ENCODE measurements around the gene FAM163B.

Gene FAM163B

GRCh38 chr9:133641396-133641655 lies 32.1 kb upstream of the FAM163B start:
- Histone ChIP-seq H3K36me3 (ENCODE audit: control insufficient read depth, low read length) (no peaks in the 10 kb centered on the region), H3K27ac (ENCODE audit: low read depth, low read length) (no peak overlapping the region), H3K9me2 (replicated peaks; ENCODE audit: control insufficient read depth, low read length) (no peaks in the 10 kb centered on the region), H3K4me3 (ENCODE audit: low read length) (no peak overlapping the region), H4K20me1 (ENCODE audit: control insufficient read depth, insufficient read depth, low read depth, low read length) (0 out of 2 replicates have a peak, but pooled peaks cover 3% of the 10 kb centered on the region), H3K27me3 (ENCODE audit: control insufficient read depth, low read length) (peaks cover 6% of the 10 kb centered on the region; the same call in 1 of the 2 replicates), H3K4me2 (ENCODE audit: low read length) (no peak overlapping the region), H3K4me1 (ENCODE audit: control insufficient read depth, low read length) (no peaks in the 10 kb centered on the region), H3F3A (ENCODE audit: control insufficient read depth, insufficient read depth) (no peaks in the 10 kb centered on the region), H3K79me2 (ENCODE audit: control insufficient read depth, low read length) (no peaks in the 10 kb centered on the region), H3K9me3 (ENCODE audit: control insufficient read depth, insufficient read depth, low read length) (no peaks in the 10 kb centered on the region)
- TF ChIP-seq EZH2phosphoT487 (IDR thresholded peaks at IDR 0.05; ENCODE audit: borderline replicate concordance, low read length): no peak

- no peaks in the 10 kb centered on the region for H3K9me2 ChIP-seq (replicated peaks; ENCODE audit: control insufficient read depth, low read length)
- no peak for TF ChIP-seq CTCF (IDR thresholded peaks at IDR 0.05; ENCODE audit: low read depth, low read length, poor library complexity, severe bottlenecking)
- no peak for TF ChIP-seq EZH2phosphoT487 (IDR thresholded peaks at IDR 0.05; ENCODE audit: borderline replicate concordance, low read length)
- no peak overlapping the region for H3K27ac ChIP-seq (ENCODE audit: low read depth, low read length)
- no peak overlapping the region for H3K4me2 ChIP-seq (ENCODE audit: low read length)
- H3K4me3 ChIP-seq (ENCODE audit: low read length): no peak overlapping the region
- H4K20me1 ChIP-seq (ENCODE audit: control insufficient read depth, insufficient read depth, low read depth, low read length): 0 out of 2 replicates have a peak, but pooled peaks cover 3% of the 10 kb centered on the region
- no peaks in the 10 kb centered on the region for H3K9me3 ChIP-seq (ENCODE audit: control insufficient read depth, insufficient read depth, low read length)
- peaks cover 5% of the 10 kb centered on the region; the same call in 1 of the 2 replicates for H3K27me3 ChIP-seq (ENCODE audit: control insufficient read depth, low read length)
- H3K36me3 ChIP-seq (ENCODE audit: control insufficient read depth, low read length): no peaks in the 10 kb centered on the region
- no peaks in the 10 kb centered on the region for H3K4me1 ChIP-seq (ENCODE audit: control insufficient read depth, low read length)
- no peaks in the 10 kb centered on the region for H3F3A ChIP-seq (ENCODE audit: control insufficient read depth, insufficient read depth)
- no peaks in the 10 kb centered on the region for H3K79me2 ChIP-seq (ENCODE audit: control insufficient read depth, low read length)
Observed at GRCh38 chr9:133640580-133641395, 31.6 kb upstream of the FAM163B start.

- Histone ChIP-seq H3K4me2 (ENCODE audit: low read length) (no peak overlapping the region), H3K27me3 (ENCODE audit: control insufficient read depth, low read length) (0 out of 2 replicates have a peak, but pooled peaks cover 2% of the 10 kb centered on the region)
- TF ChIP-seq CTCF (IDR thresholded peaks at IDR 0.05; ENCODE audit: low read depth, low read length, poor library complexity, severe bottlenecking): no peak
- TF ChIP-seq EZH2phosphoT487 (IDR thresholded peaks at IDR 0.05; ENCODE audit: borderline replicate concordance, low read length): no peak
Observed at GRCh38 chr9:133640160-133640559, 31.0 kb upstream of the FAM163B start.

GRCh38 chr9:133639613-133640012 lies 30.4 kb upstream of the FAM163B start:
- no peak for TF ChIP-seq EZH2phosphoT487 (IDR thresholded peaks at IDR 0.05; ENCODE audit: borderline replicate concordance, low read length)
- no peak for TF ChIP-seq CTCF (IDR thresholded peaks at IDR 0.05; ENCODE audit: low read depth, low read length, poor library complexity, severe bottlenecking)
- Histone ChIP-seq H3K27me3 (ENCODE audit: control insufficient read depth, low read length) (no peaks in the 10 kb centered on the region), H3K36me3 (ENCODE audit: control insufficient read depth, low read length) (no peaks in the 10 kb centered on the region)

More at GRCh38 chr9:133640160-133640559, 31.0 kb upstream of the FAM163B start:
- Histone ChIP-seq H4K20me1 (ENCODE audit: control insufficient read depth, insufficient read depth, low read depth, low read length) (0 out of 2 replicates have a peak, but pooled peaks cover 3% of the 10 kb centered on the region), H3K9me2 (replicated peaks; ENCODE audit: control insufficient read depth, low read length) (no peaks in the 10 kb centered on the region), H3F3A (ENCODE audit: control insufficient read depth, insufficient read depth) (no peaks in the 10 kb centered on the region), H3K79me2 (ENCODE audit: control insufficient read depth, low read length) (no peaks in the 10 kb centered on the region), H3K36me3 (ENCODE audit: control insufficient read depth, low read length) (no peaks in the 10 kb centered on the region), H3K9me3 (ENCODE audit: control insufficient read depth, insufficient read depth, low read length) (no peaks in the 10 kb centered on the region), H3K27ac (ENCODE audit: low read depth, low read length) (no peak overlapping the region), H3K4me3 (ENCODE audit: low read length) (no peak overlapping the region), H3K4me1 (ENCODE audit: control insufficient read depth, low read length) (no peaks in the 10 kb centered on the region)

More at GRCh38 chr9:133639613-133640012, 30.4 kb upstream of the FAM163B start:
- no peak overlapping the region for H3K4me3 ChIP-seq (ENCODE audit: low read length)
- H3K4me1 ChIP-seq (ENCODE audit: control insufficient read depth, low read length): no peaks in the 10 kb centered on the region
- H3K27ac ChIP-seq (ENCODE audit: low read depth, low read length): no peak overlapping the region
- H3K9me2 ChIP-seq (replicated peaks; ENCODE audit: control insufficient read depth, low read length): no peaks in the 10 kb centered on the region
- H3F3A ChIP-seq (ENCODE audit: control insufficient read depth, insufficient read depth): no peaks in the 10 kb centered on the region
- no peaks in the 10 kb centered on the region for H3K9me3 ChIP-seq (ENCODE audit: control insufficient read depth, insufficient read depth, low read length)
- H4K20me1 ChIP-seq (ENCODE audit: control insufficient read depth, insufficient read depth, low read depth, low read length): 0 out of 2 replicates have a peak, but pooled peaks cover 3% of the 10 kb centered on the region
- H3K4me2 ChIP-seq (ENCODE audit: low read length): no peak overlapping the region
- H3K79me2 ChIP-seq (ENCODE audit: control insufficient read depth, low read length): no peaks in the 10 kb centered on the region

All from DOHH2 (cell line).